GM12878 (cell line): ENCODE data around the gene NR6A1. TPM values are rescaled to one million over a fixed set of nuclear protein-coding genes. Genes with fewer than 3 reads are reported as not detected.

Experiments
- ATAC-seq: fragments of 200-7000 bp; cut with Tn5 transposase; 3 replicates; pipeline ENCODE4 v1.9.1; 2020; ENCODE audit warnings: mild to moderate bottlenecking, moderate library complexity
- BruUV-seq: library from RNA; stranded (reverse); fragments of 400-500 nt; replicated peaks from 2 replicates; lab custom pipeline; 2021; lab: Mats Ljungman, UMichigan
- CTCF ChIA-PET: fragments of 300-600 bp; sonication (Branson Sonifier 250); formaldehyde crosslinking; extraction: SDS; loops from one replicate; lab custom pipeline; 2021; ENCODE audit warnings: inconsistent platforms; lab: Yijun Ruan, JAX
- POLR2A ChIA-PET: fragments of 350-600 bp; formaldehyde crosslinking; extraction: SDS; loops from one replicate; lab custom pipeline; 2021; ENCODE audit warnings: inconsistent platforms; lab: Charles Lee
- RAD21 ChIA-PET: fragments of 300-600 bp; sonication (Branson Sonifier 250); formaldehyde crosslinking; loops from one replicate; lab custom pipeline; 2023; ENCODE audit warnings: antibody characterized with exemption; ENCODE audit not compliant: unreplicated experiment; lab: Charles Lee
- SMC1A ChIA-PET: fragments of 300-600 bp; sonication (Branson Sonifier 250); formaldehyde crosslinking; loops from one replicate; lab custom pipeline; 2023; ENCODE audit not compliant: unreplicated experiment, uncharacterized antibody; lab: Charles Lee
- DNase-seq: peaks from one replicate; pipeline ENCODE4 v3.0.0-alpha.2; 2011; ENCODE audit warnings: low read depth, low spot score
- FAIRE-seq: peaks from 3 replicates; lab custom pipeline; 2011; peaks lifted over from hg19 to GRCh38; lab: Jason Lieb, UNC
- H2AFZ ChIP-seq: 2 replicates; pipeline ENCODE4 v1.6.0; 2011; ENCODE audit warnings: low read depth, low read length, control low read depth; ENCODE audit not compliant: control insufficient read depth
- H3K27ac ChIP-seq: 2 replicates; pipeline ENCODE4 v1.5.1; 2011; ENCODE audit warnings: control low read depth; ENCODE audit not compliant: control insufficient read depth, insufficient read depth
- H3K27me3 ChIP-seq, 2 experiments: replicated peaks in 1 of 2; 2 replicates each; pipeline versions ENCODE4 v1.6.0 to v1.6.1; 2011; ENCODE audit warnings: low read length in 1 of 2; ENCODE audit not compliant: control insufficient read depth in 2 of 2, insufficient read depth in 2 of 2
- H3K36me3 ChIP-seq, 2 experiments: 2 replicates each; pipeline ENCODE4 v1.5.1; 2011; ENCODE audit warnings: low read length in 1 of 2; ENCODE audit not compliant: control insufficient read depth in 2 of 2, insufficient read depth in 2 of 2
- H3K4me1 ChIP-seq: 2 replicates; pipeline ENCODE4 v1.6.1; 2011; ENCODE audit warnings: mild to moderate bottlenecking, low read length, moderate library complexity, mixed read lengths; ENCODE audit not compliant: control insufficient read depth, insufficient read depth
- H3K4me2 ChIP-seq: 2 replicates; pipeline ENCODE4 v1.6.0; 2011; ENCODE audit warnings: control low read depth; ENCODE audit not compliant: control insufficient read depth, insufficient read depth
- H3K4me3 ChIP-seq: fragments of 200-600 bp; sonication (generic); 2 replicates; pipeline ENCODE4 v1.5.1; 2016
- H3K79me2 ChIP-seq: 2 replicates; pipeline ENCODE4 v1.6.0; 2011; ENCODE audit warnings: low read length; ENCODE audit not compliant: control insufficient read depth, insufficient read depth
- H3K9ac ChIP-seq: 2 replicates; pipeline ENCODE4 v1.8.0; 2011; ENCODE audit warnings: low read length, control low read depth, mixed read lengths; ENCODE audit not compliant: control insufficient read depth, insufficient read depth
- H3K9me3 ChIP-seq: replicated peaks from 3 replicates; pipeline ENCODE4 v1.5.1; 2011; ENCODE audit warnings: mild to moderate bottlenecking, low read length; ENCODE audit not compliant: control insufficient read depth, insufficient read depth
- H4K20me1 ChIP-seq: 2 replicates; pipeline ENCODE4 v1.6.0; 2011; ENCODE audit not compliant: control insufficient read depth, insufficient read depth
- CBX5 ChIP-seq: sonication (generic); IDR thresholded peaks from 2 replicates; pipeline ENCODE4 v1.6.1; 2016; ENCODE audit warnings: low read depth, moderate library complexity, mild to moderate bottlenecking, inconsistent platforms
- HDGF ChIP-seq: fragments of 450-650 bp; IDR thresholded peaks from 2 replicates; pipeline ENCODE4 v1.6.1; 2016; ENCODE audit warnings: antibody characterized with exemption
- MTA3 ChIP-seq: IDR thresholded peaks from 2 replicates; pipeline ENCODE4 v1.6.1; 2012; ENCODE audit warnings: low read length, inconsistent platforms, borderline replicate concordance
- NR2F1 ChIP-seq: fragments of 450-650 bp; conservative IDR thresholded peaks from 2 replicates; pipeline ENCODE4 v1.6.1; 2017; ENCODE audit warnings: mild to moderate bottlenecking
- RFX5 ChIP-seq: IDR thresholded peaks from 2 replicates; pipeline ENCODE4 v1.6.1; 2011; ENCODE audit warnings: low read depth, low read length, improper control_type of control experiment
- WGBS: methylation state at CpG from one replicate; pipeline ENCODE4 v1.1.6; 2016; ENCODE audit warnings: low lambda C conversion rate; ENCODE audit not compliant: insufficient replicate concordance, insufficient coverage; ENCODE audit errors: missing lambda C conversion rate; 5-methylcytosine and 5-hydroxymethylcytosine counted together
- in situ Hi-C: fragments of 300-500 bp; cut with MboI; formaldehyde crosslinking; loops from 9 replicates; pipeline ENCODE4 v1.14.3; 2018; ENCODE audit warnings: mixed read lengths
- intact Hi-C: fragments of 100-400 bp; cut with micrococcal nuclease; formaldehyde crosslinking; loops from one replicate; pipeline ENCODE4 v1.14.2; 2022; ENCODE audit not compliant: unreplicated experiment
- polyA plus RNA-seq, 11 experiments: library from polyadenylated mRNA; depleted of rRNA in 4 of 11; unstranded in 6 of 11; stranded (reverse) in 5 of 11; fragments of >200 nt; fragmentation: Nextera tagmentation in 4 of 11; fragmentation: Illumina TruSeq in 1 of 11; extraction: Ambion mirVana in 4 of 11; extraction: Trizol in 1 of 11; gene quantifications; 1 replicate in 1 of 11; 2 replicates in 10 of 11; pipeline versions ENCODE4 v1.2.1 to v1.2.3, GENCODE V29; 2011 to 2016; ENCODE audit warnings: inconsistent platforms in 2 of 11, missing spikeins in 2 of 11, low read depth in 1 of 11
- total RNA-seq, 4 experiments: library from RNA; depleted of rRNA in 3 of 4; stranded (reverse); fragments of >200 nt in 3 of 4; fragmentation: Illumina TruSeq in 1 of 4; extraction: Trizol in 1 of 4; gene quantifications; 2 replicates each; pipeline versions ENCODE4 v1.2.1 to v1.2.3, GENCODE V29; 2013 to 2021
- TF ChIP-seq, protein P1 (sequence below): IDR thresholded peaks from 2 replicates; pipeline ENCODE4 v1.6.1; 2011; ENCODE audit warnings: mild to moderate bottlenecking, low read depth, low read length, moderate library complexity; ENCODE audit not compliant: insufficient replicate concordance

Gene NR6A1
- total and polyA plus RNA-seq, 10 of the 15 experiments (the other 5 are each of a cell fraction or from before 2014, with no cell fraction given): 1.2 to 9.2 (median 4.6) TPM

DNA sequence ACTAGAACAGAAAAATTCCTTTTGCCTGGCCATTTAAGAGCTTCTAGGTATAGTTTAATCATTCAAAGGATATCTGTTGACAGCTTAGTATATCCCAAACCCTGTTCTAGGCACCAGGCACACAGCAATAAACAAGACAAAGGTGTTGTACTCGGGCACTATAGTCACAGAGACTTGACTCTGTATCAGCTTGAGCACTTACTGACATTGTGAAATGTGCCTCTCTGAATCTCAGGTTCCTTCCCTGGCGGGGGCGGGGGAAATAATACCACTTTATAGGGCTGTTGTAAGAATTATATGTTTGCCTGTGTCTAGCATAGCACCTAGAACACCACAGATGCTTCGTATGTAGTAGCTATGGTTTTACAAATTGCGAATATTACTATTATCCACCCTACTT is 104.5 kb downstream of the NR6A1 start:
- RAD21 ChIA-PET: interaction anchor here (1.1 kb wide), 1 partner anchor 49 kb away, joined by 3 read pairs; no protein-coding TSS in a partner anchor
- in situ Hi-C loops: no loop called here

More for the DNA sequence above, 104.5 kb downstream of the NR6A1 start:
- ChIA-PET SMC1A (interaction anchor here (0.8 to 1.3 kb wide), 4 partner anchors 9 to 49 kb away, joined by 3 to 7 read pairs (median 4); no protein-coding TSS in a partner anchor), CTCF (interaction anchor here (0.6 to 1.2 kb wide), 4 partner anchors 27 to 187 kb away, joined by 3 to 5 read pairs (median 3); partner anchors contain the start of gene WDR38), POLR2A (interaction anchor here (0.9 kb wide), 1 partner anchor 12 kb away, joined by 3 read pairs; no protein-coding TSS in a partner anchor)
- Histone ChIP-seq H2AFZ (no peak overlapping the region), H3K27ac (no peak overlapping the region), H3K9me3 (no peaks in the 10 kb centered on the region; the same call in 2 of the 3 replicates), H4K20me1 (no peaks in the 10 kb centered on the region), H3K4me1 (no peaks in the 10 kb centered on the region), H3K4me3 (no peak overlapping the region), H3K27me3 (no peaks in the 10 kb centered on the region), H3K79me2 (peaks cover 54% of the 10 kb centered on the region), H3K36me3 (peaks cover 0 to 2% of the 10 kb centered on the region in 2 experiments; a peak in 1 of 4 replicates), H3K9ac (no peak overlapping the region), H3K4me2 (0 out of 2 replicates have a peak overlapping the region, but pooled peaks have one; percentile 9)
- intact Hi-C loops: no loop called here
- ATAC-seq (no peak), FAIRE-seq (no peak), DNase-seq (no peak)
- no TSS peak for BruUV-seq
- TF ChIP-seq HDGF (no peak), CBX5 (no peak), RFX5 (no peak), MTA3 (no peak), NR2F1 (no peak)
- TF ChIP-seq, protein P1, sequence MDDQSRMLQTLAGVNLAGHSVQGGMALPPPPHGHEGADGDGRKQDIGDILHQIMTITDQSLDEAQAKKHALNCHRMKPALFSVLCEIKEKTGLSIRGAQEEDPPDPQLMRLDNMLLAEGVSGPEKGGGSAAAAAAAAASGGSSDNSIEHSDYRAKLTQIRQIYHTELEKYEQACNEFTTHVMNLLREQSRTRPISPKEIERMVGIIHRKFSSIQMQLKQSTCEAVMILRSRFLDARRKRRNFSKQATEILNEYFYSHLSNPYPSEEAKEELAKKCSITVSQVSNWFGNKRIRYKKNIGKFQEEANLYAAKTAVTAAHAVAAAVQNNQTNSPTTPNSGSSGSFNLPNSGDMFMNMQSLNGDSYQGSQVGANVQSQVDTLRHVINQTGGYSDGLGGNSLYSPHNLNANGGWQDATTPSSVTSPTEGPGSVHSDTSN: no peak
- 91% methylated on average over 5 of the region's 5 CpGs for WGBS
